Large intestine (tissue), 3 donors: ENCODE data around the gene APP. TPM values are rescaled to one million over a fixed set of nuclear protein-coding genes. Genes with fewer than 3 reads are reported as not detected.

Experiments
- DNase-seq, 2 donors: peaks; one replicate each; pipeline versions ENCODE4 v3.0.0 to v3.0.0-alpha.2; 2013
- H3K27ac ChIP-seq: one replicate; pipeline ENCODE4 v1.5.1; 2013; ENCODE audit warnings: low read length
- H3K27me3 ChIP-seq: 2 replicates; pipeline ENCODE4 v1.6.1; 2013; ENCODE audit warnings: low read length; ENCODE audit not compliant: control insufficient read depth, insufficient read depth
- H3K36me3 ChIP-seq: 2 replicates; pipeline ENCODE4 v1.6.1; 2013; ENCODE audit warnings: low read length; ENCODE audit not compliant: control insufficient read depth, insufficient read depth
- H3K4me1 ChIP-seq: one replicate; pipeline ENCODE4 v1.6.1; 2013; ENCODE audit warnings: low read length; ENCODE audit not compliant: control insufficient read depth, insufficient read depth
- H3K4me3 ChIP-seq: one replicate; pipeline ENCODE4 v1.5.1; 2013; ENCODE audit warnings: low read length
- H3K9me3 ChIP-seq: one replicate; pipeline ENCODE4 v1.6.1; 2013; ENCODE audit warnings: mild to moderate bottlenecking, low read depth, low read length, moderate library complexity; ENCODE audit not compliant: control insufficient read depth
- WGBS: methylation state at CpG from one replicate; pipeline ENCODE4 v1.1.5; 2013; ENCODE audit warnings: low lambda C conversion rate; ENCODE audit not compliant: insufficient coverage; 5-methylcytosine and 5-hydroxymethylcytosine counted together
- polyA plus RNA-seq: library from polyadenylated mRNA; unstranded; fragments of 120-200 nt; gene quantifications from one replicate; pipeline ENCODE4 v1.2.1, GENCODE V29; 2013

Gene APP
- polyA plus RNA-seq, 1 donor, result 265 TPM

- no peak for DNase-seq
- peaks cover 37% of the 10 kb centered on the region for H3K36me3 ChIP-seq
- H3K27ac ChIP-seq, result no peak overlapping the region
- WGBS, result no CpG with 5 or more reads among the region's 15 CpGs
- no peak overlapping the region for H3K4me3 ChIP-seq
- no peaks in the 10 kb centered on the region for H3K27me3 ChIP-seq
- H3K9me3 ChIP-seq, result no peaks in the 10 kb centered on the region
- H3K4me1 ChIP-seq, result no peaks in the 10 kb centered on the region
Measured at GRCh38 chr21:25970254-25970930, 200.2 kb downstream of the APP start.

GRCh38 chr21:25967901-25968438 is 202.6 kb downstream of the APP start:
- no peaks in the 10 kb centered on the region for H3K27me3 ChIP-seq
- H3K9me3 ChIP-seq, result no peaks in the 10 kb centered on the region
- DNase-seq, result no peak
- H3K4me1 ChIP-seq, result no peaks in the 10 kb centered on the region
- peaks cover 21% of the 10 kb centered on the region for H3K36me3 ChIP-seq
- H3K4me3 ChIP-seq, result no peak overlapping the region
- no peak overlapping the region for H3K27ac ChIP-seq
- no CpG with 5 or more reads among the region's 4 CpGs for WGBS

- no peak for DNase-seq
- H3K27ac ChIP-seq, result no peak overlapping the region
- no peaks in the 10 kb centered on the region for H3K4me1 ChIP-seq
- WGBS, result 86% methylated on average over 1 of the region's 4 CpGs
- H3K9me3 ChIP-seq, result no peaks in the 10 kb centered on the region
- H3K4me3 ChIP-seq, result no peak overlapping the region
- H3K36me3 ChIP-seq, result peaks cover 21% of the 10 kb centered on the region
- no peaks in the 10 kb centered on the region for H3K27me3 ChIP-seq
Measured at GRCh38 chr21:25967181-25967900, 203.2 kb downstream of the APP start.

- no peaks in the 10 kb centered on the region for H3K27me3 ChIP-seq
- WGBS, result 100% methylated on average over 1 of the region's 3 CpGs
- no peak overlapping the region for H3K4me3 ChIP-seq
- no peaks in the 10 kb centered on the region for H3K9me3 ChIP-seq
- H3K27ac ChIP-seq, result no peak overlapping the region
- DNase-seq, result no peak
- peaks cover under 1% of the 10 kb centered on the region for H3K4me1 ChIP-seq
- H3K36me3 ChIP-seq, result peaks cover 14% of the 10 kb centered on the region
Measured at GRCh38 chr21:25965951-25966707, 204.4 kb downstream of the APP start.

GRCh38 chr21:25964926-25965325 is 205.6 kb downstream of the APP start:
- Histone ChIP-seq H3K27ac (no peak overlapping the region), H3K4me3 (no peak overlapping the region), H3K9me3 (no peaks in the 10 kb centered on the region), H3K27me3 (no peaks in the 10 kb centered on the region), H3K4me1 (peaks cover 3% of the 10 kb centered on the region), H3K36me3 (peaks cover 6% of the 10 kb centered on the region)
- DNase-seq, result no peak
- WGBS, result 100% methylated on average over 1 of the region's 5 CpGs

GRCh38 chr21:25964015-25964414 is 206.6 kb downstream of the APP start:
- H3K36me3 ChIP-seq, result peaks cover 3% of the 10 kb centered on the region
- DNase-seq, result no peak
- no peaks in the 10 kb centered on the region for H3K27me3 ChIP-seq
- H3K4me3 ChIP-seq, result no peak overlapping the region
- no peaks in the 10 kb centered on the region for H3K9me3 ChIP-seq
- no peak overlapping the region for H3K27ac ChIP-seq
- H3K4me1 ChIP-seq, result peaks cover 3% of the 10 kb centered on the region
- 100% methylated on average over 3 of the region's 5 CpGs for WGBS

- peaks cover 3% of the 10 kb centered on the region for H3K4me1 ChIP-seq
- no peak overlapping the region for H3K4me3 ChIP-seq
- H3K27me3 ChIP-seq, result no peaks in the 10 kb centered on the region
- peaks cover 5% of the 10 kb centered on the region for H3K36me3 ChIP-seq
- no peak for DNase-seq
- no peaks in the 10 kb centered on the region for H3K9me3 ChIP-seq
- H3K27ac ChIP-seq, result no peak overlapping the region
- no CpG with 5 or more reads among the region's 5 CpGs for WGBS
Measured at GRCh38 chr21:25963181-25963580, 207.4 kb downstream of the APP start.

- peaks cover 3% of the 10 kb centered on the region for H3K4me1 ChIP-seq
- no CpG with 5 or more reads among the region's 3 CpGs for WGBS
- DNase-seq, result no peak
- H3K27ac ChIP-seq, result no peak overlapping the region
- no peak overlapping the region for H3K4me3 ChIP-seq
- no peaks in the 10 kb centered on the region for H3K9me3 ChIP-seq
- H3K27me3 ChIP-seq, result no peaks in the 10 kb centered on the region
- H3K36me3 ChIP-seq, result peaks cover 9% of the 10 kb centered on the region
Measured at GRCh38 chr21:25961042-25961441, 209.5 kb downstream of the APP start.

- Histone ChIP-seq H3K4me3 (no peak overlapping the region), H3K27me3 (no peaks in the 10 kb centered on the region), H3K9me3 (no peaks in the 10 kb centered on the region), H3K36me3 (peaks cover 14% of the 10 kb centered on the region), H3K4me1 (peaks cover 3% of the 10 kb centered on the region), H3K27ac (no peak overlapping the region)
- no CpG with 5 or more reads among the region's 4 CpGs for WGBS
- DNase-seq, result peak in 1 of 2 donors; percentile 7
Measured at GRCh38 chr21:25960402-25960801, 210.2 kb downstream of the APP start.

- no peak overlapping the region for H3K27ac ChIP-seq
- peaks cover 18% of the 10 kb centered on the region for H3K36me3 ChIP-seq
- no peak overlapping the region for H3K4me3 ChIP-seq
- DNase-seq, result no peak
- WGBS, result no CpG with 5 or more reads among the region's 3 CpGs
- H3K9me3 ChIP-seq, result no peaks in the 10 kb centered on the region
- H3K27me3 ChIP-seq, result no peaks in the 10 kb centered on the region
- H3K4me1 ChIP-seq, result peaks cover 3% of the 10 kb centered on the region
Measured at GRCh38 chr21:25959799-25960198, 210.8 kb downstream of the APP start.
